ENCODE results near the gene CRAT.

- TF ChIP-seq POLR2A (IDR thresholded peaks at IDR 0.05; ENCODE audit: low read depth) (no peak), CTCF (IDR thresholded peaks at IDR 0.05) (no peak), POLR2AphosphoS5 (IDR thresholded peaks at IDR 0.05) (no peak)
These were observed 16.0 kb downstream of the CRAT start for GRCh38 chr9:129094387-129095169.

Data from esophagus muscularis mucosa (tissue), 3 donors.